GM06990 (cell line): ENCODE results near the gene TNFAIP8L3.

Experiments used
- DNase-seq: peaks from one replicate; pipeline ENCODE4 v3.0.0-alpha.2; 2011; ENCODE audit not compliant: insufficient read length; ENCODE audit errors: extremely low read depth
- H3K27me3 ChIP-seq: replicated peaks from 2 replicates; pipeline ENCODE4 v1.6.0; 2011; ENCODE audit warnings: low read length; ENCODE audit not compliant: control insufficient read depth, insufficient read depth
- H3K36me3 ChIP-seq: 2 replicates; pipeline ENCODE4 v1.5.1; 2011; ENCODE audit warnings: low read length; ENCODE audit not compliant: control insufficient read depth, insufficient read depth
- H3K4me3 ChIP-seq: replicated peaks from 2 replicates; pipeline ENCODE4 v1.5.1; 2011; ENCODE audit warnings: low read depth, mild to moderate bottlenecking, control low read depth, low read length
- CTCF ChIP-seq: IDR thresholded peaks from 2 replicates; pipeline ENCODE4 v1.5.1; 2011; ENCODE audit warnings: low read length, control low read depth, mild to moderate bottlenecking, inconsistent platforms; ENCODE audit not compliant: insufficient read depth, poor library complexity, severe bottlenecking

Gene TNFAIP8L3

GRCh38 chr15:51110171-51110570, 15.5 kb upstream of the TNFAIP8L3 start:
- TF ChIP-seq CTCF = no peak
- Histone ChIP-seq H3K27me3 (no peaks in the 10 kb centered on the region), H3K36me3 (no peaks in the 10 kb centered on the region), H3K4me3 (no peak overlapping the region)
- no peak for DNase-seq

- DNase-seq = no peak
- Histone ChIP-seq H3K27me3 (no peaks in the 10 kb centered on the region), H3K4me3 (no peak overlapping the region), H3K36me3 (no peaks in the 10 kb centered on the region)
- TF ChIP-seq CTCF = no peak
These were observed 14.3 kb upstream of the TNFAIP8L3 start for GRCh38 chr15:51108933-51109550.

GRCh38 chr15:51107612-51108011, 12.9 kb upstream of the TNFAIP8L3 start:
- Histone ChIP-seq H3K27me3 (no peaks in the 10 kb centered on the region; the same call in 1 of the 2 replicates), H3K4me3 (no peak overlapping the region), H3K36me3 (no peaks in the 10 kb centered on the region)
- TF ChIP-seq CTCF = no peak
- no peak for DNase-seq

GRCh38 chr15:51106481-51106880, 11.8 kb upstream of the TNFAIP8L3 start:
- Histone ChIP-seq H3K4me3 (no peak overlapping the region), H3K27me3 (no peaks in the 10 kb centered on the region; the same call in 1 of the 2 replicates), H3K36me3 (no peaks in the 10 kb centered on the region)
- DNase-seq = no peak
- TF ChIP-seq CTCF = no peak

GRCh38 chr15:51105430-51106016, 10.8 kb upstream of the TNFAIP8L3 start:
- Histone ChIP-seq H3K4me3 (no peak overlapping the region), H3K27me3 (no peaks in the 10 kb centered on the region; the same call in 1 of the 2 replicates), H3K36me3 (no peaks in the 10 kb centered on the region)
- DNase-seq = no peak
- TF ChIP-seq CTCF = no peak
